Retinal pigment epithelial cell (primary cell): ENCODE results near the gene SGCD.

Experiments used
- DNase-seq: peaks from one replicate; pipeline ENCODE4 v3.0.0-alpha.2; 2010; ENCODE audit warnings: low read depth
- H3K4me3 ChIP-seq: 2 replicates; pipeline ENCODE4 v1.5.1; 2011; ENCODE audit warnings: mild to moderate bottlenecking, low read length, control low read depth, moderate library complexity
- CTCF ChIP-seq: conservative IDR thresholded peaks from 2 replicates; pipeline ENCODE4 v1.5.1; 2011; ENCODE audit warnings: low read depth, low read length, control low read depth, inconsistent platforms

The SGCD gene

GRCh38 chr5:156446526-156446925, 119.6 kb downstream of the SGCD start:
- no peak for TF ChIP-seq CTCF

GRCh38 chr5:156450778-156451177, 123.8 kb downstream of the SGCD start:
- no peak for DNase-seq
- no peak overlapping the region for H3K4me3 ChIP-seq
- no peak for TF ChIP-seq CTCF

More at GRCh38 chr5:156446526-156446925, 119.6 kb downstream of the SGCD start:
- no peak for DNase-seq
- no peak overlapping the region for H3K4me3 ChIP-seq

GRCh38 chr5:156451505-156451904, 124.5 kb downstream of the SGCD start:
- H3K4me3 ChIP-seq = no peak overlapping the region
- TF ChIP-seq CTCF = no peak
- DNase-seq = no peak

GRCh38 chr5:156456857-156457256, 129.9 kb downstream of the SGCD start:
- TF ChIP-seq CTCF = no peak
- DNase-seq = no peak
- no peak overlapping the region for H3K4me3 ChIP-seq

- no peak for TF ChIP-seq CTCF
- no peak overlapping the region for H3K4me3 ChIP-seq
- no peak for DNase-seq
Measured at GRCh38 chr5:156459812-156460385, 132.9 kb downstream of the SGCD start.

GRCh38 chr5:156460471-156460870, 133.5 kb downstream of the SGCD start:
- TF ChIP-seq CTCF = no peak
- no peak overlapping the region for H3K4me3 ChIP-seq
- DNase-seq = no peak

GRCh38 chr5:156466871-156467270, 139.9 kb downstream of the SGCD start:
- DNase-seq = no peak
- no peak for TF ChIP-seq CTCF
- no peak overlapping the region for H3K4me3 ChIP-seq
